Mesenteric fat pad (tissue), 1 donor: ENCODE data around the gene ZFHX3. TPM values are rescaled to one million over a fixed set of nuclear protein-coding genes. Genes with fewer than 3 reads are reported as not detected.

Experiments
- DNase-seq: peaks from one replicate; pipeline ENCODE4 v3.0.0-alpha.2; 2020; ENCODE audit warnings: low spot score
- total RNA-seq: library from RNA; stranded (reverse); fragmentation: NEBNext Ultra II Directional; extraction: Animal tissue kit (Norgen Biotek cat#: 25700); gene quantifications from one replicate; pipeline ENCODE4 v1.2.1, GENCODE V29; 2021
- donor health status: DM: yes; HTN: yes; CAD: no.

The ZFHX3 gene
- total RNA-seq, 1 donor from 2014 or later, result 28.8 TPM

DNA sequence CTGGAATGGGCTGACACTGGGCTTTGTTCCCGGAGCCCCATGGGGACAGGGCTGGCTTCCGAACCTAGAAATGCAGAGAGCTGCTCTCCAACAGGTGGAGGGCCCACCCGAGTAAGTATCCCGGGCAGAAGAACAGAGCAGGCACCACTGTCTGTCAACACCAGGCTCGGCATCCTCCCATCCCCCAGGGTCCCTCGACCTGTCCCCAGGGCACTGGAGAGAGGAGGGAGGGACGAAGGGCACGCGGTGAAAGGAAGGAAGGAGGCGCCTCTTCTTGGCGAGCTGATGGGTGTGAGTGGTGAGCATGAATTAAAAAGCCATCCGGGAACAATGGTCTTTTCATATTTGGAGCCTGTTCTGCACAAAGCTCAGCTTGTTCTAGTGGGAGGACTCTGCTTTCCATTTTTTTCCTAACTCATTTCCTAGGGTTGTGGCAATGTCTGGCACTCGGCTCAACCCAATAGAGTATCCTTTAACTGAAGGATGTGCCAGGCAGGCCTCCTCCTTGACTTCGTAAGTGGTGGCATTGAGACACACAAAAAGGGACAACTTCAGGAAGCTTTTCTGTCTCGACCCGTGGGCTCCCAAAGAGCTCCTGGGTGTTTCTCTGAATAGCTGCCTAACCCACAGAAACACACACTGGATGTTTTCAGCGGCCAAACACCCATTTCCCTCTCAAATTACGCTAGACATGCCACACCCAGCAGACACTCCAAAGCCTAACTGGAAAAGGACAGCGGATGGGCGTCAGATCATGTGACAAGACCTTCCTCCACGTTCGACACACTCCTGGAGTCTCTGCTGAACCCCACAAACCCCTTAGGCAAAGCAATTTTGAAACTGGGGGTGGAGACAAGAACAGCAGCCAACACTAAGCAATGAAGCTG is 47.7 kb downstream of the ZFHX3 start:
- DNase-seq, result peak; percentile 85

GRCh38 chr16:72999541-73000019 is 48.3 kb downstream of the ZFHX3 start:
- DNase-seq, result peak; percentile 60

GRCh38 chr16:72997141-72997542 is 50.8 kb downstream of the ZFHX3 start:
- peak; percentile 81 for DNase-seq

- peak; percentile 67 for DNase-seq
Measured at GRCh38 chr16:72996291-72997062, 51.5 kb downstream of the ZFHX3 start.

DNA sequence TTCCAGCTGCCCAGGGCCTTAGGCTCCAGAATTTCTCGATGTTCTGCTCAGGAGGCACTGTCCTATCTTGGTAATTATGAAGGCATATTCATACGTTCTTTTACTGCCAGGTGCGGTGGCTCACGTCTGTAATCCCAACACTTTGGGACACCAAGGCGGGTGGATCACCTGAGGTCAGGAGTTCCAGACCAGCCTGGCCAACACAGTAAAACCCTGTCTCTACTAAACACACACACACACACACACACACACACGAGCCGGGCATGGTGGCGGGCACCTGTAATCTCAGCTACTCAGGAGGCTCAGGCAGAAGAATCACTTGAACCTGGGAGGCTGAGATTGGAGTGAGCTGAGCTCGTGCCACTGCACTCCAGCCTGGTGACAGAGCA is 52.1 kb downstream of the ZFHX3 start:
- DNase-seq, result peak; percentile 59

DNA sequence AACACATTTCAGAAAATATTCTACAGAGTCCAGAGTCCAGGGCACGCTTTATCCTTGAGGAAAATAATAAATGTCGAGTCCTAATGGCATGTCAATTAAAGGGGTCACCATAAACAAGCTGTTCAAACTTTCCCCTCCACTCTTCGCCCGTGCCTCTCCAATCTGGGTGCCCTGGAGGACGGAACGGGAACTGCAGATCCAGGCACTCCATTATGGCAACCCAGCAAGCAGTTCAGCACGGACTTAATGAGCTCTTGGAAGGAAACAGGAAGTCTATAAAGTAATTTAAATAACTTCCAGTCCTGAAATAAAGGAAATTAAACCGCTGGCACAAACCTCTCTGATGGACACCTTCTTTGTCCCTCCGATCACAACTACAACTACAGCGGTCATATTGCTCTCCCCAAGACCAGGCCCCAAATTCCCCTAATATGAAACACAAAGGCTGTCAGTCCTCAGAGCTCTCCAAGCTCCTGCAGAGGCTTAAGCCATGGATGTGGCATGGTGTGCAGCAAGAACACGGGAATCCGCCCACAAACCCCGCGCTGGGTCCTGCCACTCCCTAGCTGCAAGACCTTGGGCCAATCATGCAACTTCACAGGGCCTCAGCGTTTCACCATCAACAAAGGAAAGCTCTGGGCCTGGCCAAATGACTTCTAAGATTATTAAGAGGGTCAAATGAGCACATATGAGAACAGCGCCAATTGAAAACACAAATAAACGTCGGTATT is 52.6 kb downstream of the ZFHX3 start:
- peak; percentile 76 for DNase-seq

DNA sequence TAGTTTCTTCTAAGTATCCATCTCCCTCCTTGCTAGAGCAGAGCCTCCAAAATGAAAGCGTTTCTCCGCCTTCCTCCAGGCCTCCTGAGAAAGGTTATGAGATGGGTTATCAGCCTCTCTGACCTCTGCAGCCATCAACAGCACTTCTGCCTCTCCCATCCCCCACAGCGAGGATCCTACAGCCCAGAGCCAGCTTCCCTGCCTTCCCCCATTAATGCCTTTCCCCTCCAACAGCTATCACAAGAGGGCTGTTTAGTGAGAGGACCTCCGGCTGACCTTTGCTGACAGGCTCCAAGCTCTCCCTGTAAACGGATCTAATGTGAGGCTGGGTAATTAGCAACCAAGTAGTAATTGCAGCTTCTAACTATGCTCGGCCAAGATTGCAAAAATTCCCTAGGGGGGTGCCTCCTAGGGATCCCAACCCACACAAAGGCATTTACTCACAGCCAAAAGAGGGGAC is 55.8 kb downstream of the ZFHX3 start:
- peak; percentile 53 for DNase-seq

- DNase-seq, result peak; percentile 24
Measured at GRCh38 chr16:72991644-72992043, 56.3 kb downstream of the ZFHX3 start.

DNA sequence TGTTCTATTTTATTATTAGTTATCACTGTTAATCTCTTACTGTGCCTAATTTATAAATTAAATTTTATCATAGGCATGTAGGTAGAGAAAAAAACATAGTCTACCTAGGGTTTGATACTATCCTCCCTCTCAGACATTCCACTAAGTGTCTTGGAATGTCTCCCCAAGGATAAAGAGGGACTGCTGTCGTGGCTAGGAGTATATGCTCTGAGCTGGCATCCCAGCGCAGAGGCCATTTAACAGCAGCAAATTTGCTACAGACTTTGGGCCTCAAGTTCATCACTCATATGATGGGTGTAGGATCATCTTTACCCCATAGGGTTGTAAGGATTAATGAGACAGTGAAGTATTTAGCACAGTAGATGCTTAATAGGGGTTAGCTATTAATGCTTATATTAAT is 56.7 kb downstream of the ZFHX3 start:
- DNase-seq, result peak; percentile 2

DNA sequence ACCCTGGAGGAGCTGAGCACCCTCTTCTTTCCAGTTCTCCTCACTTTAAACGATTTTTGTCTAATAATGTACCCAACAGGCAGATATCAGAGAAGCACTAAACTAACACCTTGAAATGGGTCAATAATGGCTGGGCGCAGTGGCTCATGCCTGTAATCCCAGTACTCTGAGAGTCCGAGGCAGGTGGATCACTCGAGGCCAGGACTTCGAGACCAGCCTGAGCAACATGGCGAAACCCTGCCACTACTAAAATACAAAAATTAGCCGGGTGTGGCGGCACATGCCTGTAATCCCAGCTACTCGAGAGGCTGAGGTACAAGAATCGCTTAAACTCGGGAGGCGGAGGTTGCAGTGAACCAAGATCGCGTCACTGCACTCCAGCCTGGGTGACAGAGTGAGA is 57.4 kb downstream of the ZFHX3 start:
- DNase-seq, result peak; percentile 85

DNA sequence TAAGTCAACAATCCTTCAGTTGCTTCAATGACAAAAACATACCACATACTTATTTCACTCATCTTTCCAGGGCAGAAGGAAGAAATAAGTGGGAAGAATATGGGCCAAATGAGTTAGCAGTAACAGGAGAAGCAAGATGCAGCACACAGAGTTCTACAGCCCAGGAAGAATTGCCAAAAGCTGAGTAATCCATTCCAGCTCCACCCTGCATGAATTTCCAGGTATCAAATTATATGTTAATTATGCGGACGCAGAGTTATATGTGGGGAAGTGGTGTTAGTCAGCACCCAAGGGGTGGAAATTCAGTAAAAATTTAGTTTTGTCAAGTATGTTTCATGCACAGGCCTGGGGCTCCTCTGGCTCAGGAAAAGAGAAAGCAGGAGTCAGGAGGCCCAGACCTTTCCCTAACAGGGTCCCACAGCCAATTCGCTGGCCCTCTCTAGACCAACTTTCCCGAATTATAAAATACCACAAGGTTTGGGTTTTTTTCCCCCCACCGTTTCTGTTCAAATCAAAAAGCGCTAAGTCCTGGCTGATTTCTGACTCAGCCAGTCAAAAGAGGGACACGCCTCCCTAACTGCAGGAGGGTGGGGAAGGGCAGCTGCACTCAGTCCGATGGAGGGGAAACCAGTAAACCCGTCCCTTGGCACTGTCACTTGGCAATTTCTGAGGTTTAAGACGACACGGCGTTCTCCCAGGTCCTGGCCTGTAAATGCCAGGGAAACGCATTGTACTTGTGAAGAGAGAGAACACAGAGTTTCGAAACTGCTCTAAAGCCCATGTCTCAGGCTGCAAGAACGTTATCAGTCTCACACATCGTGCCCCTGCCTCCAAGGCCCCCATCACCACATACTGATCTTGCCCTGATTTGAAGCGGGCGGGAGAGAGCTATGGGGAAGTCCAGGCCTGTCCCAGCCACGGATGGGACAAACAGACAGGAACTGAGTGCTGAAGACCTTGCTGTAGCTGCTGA is 58.1 kb downstream of the ZFHX3 start:
- peak; percentile 81 for DNase-seq

GRCh38 chr16:72989203-72989578 is 58.7 kb downstream of the ZFHX3 start:
- DNase-seq, result peak; percentile 28

DNA sequence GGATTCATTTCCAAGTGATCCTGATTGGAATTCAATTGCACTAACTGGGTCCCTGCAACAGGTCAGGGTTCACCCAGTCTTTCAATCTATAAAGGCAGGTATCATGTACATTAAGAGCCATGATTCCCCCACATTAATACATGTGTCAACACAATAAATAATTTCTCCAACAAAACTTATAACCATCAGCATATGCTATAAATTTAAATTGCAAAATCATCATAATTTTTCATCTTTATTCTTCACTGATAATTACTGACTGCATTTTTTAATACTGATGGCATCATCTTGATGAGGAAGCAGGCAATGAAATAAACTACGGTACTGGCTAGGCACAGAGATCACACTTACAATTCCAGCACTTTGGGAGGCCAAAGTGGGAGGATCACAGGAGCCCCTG is 59.4 kb downstream of the ZFHX3 start:
- DNase-seq, result no peak

DNA sequence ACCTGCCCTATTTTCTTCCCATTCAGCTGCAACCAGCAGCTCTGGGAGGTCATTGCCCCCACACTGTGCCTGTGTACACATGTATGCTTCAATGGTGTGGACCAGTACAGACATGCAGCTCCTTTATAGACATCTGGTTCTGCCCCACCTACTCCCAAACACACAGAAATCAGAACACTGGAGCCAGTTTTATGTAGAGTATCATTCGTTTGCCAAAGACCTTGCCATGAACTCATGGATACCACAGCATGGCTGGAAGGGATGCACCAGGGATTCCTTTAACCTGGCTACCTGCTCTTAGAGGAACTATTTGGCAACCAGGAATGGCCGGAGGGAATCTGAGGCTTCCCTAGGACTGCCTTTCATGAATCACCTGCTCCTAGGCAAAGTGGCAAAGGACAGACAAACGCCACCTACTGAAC is 60.4 kb downstream of the ZFHX3 start:
- DNase-seq, result peak; percentile 18

DNA sequence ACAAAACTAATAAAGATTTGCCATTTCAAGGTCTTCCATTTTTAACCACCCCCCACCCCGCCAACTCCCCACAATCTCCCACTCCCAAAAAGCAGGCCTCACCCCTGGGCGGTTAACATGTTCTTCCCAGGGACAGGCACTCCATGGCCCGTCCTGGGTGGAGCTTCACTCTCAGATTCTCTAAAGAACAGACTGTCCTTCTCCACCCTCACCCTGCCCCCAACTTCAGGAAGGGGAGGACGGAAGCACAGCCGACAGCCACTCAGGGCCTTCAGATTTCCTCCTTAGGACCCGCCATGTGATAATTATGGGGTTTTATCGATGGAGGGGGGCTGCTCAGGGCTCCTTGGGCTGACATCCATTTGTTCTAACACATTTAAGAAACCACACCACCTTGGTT is 61.9 kb downstream of the ZFHX3 start:
- DNase-seq, result peak; percentile 89

- DNase-seq, result peak; percentile 76
Measured at GRCh38 chr16:72985148-72985941, 62.6 kb downstream of the ZFHX3 start.

GRCh38 chr16:72983728-72984350 is 64.1 kb downstream of the ZFHX3 start:
- DNase-seq, result peak; percentile 33

DNA sequence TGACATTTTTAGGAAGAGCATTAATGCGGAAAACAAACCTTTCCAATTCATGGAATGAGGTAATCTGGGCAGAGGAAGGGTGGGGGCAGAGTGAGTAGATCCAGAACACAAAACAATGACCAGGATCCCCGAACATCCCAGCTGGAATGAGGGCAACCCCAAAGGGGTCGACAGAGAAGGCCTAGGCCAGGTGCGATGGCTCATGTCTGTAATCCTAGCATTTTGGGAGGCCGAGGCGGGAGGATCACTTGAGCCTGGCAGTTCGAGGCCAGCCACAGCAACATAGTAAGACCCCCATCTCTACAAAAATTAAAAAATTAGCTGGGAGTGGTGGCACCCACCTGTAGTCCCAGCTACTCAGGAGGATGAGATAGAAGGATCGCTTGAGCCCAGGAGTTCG is 64.7 kb downstream of the ZFHX3 start:
- DNase-seq, result peak; percentile 22

GRCh38 chr16:72979974-72980373 is 68.0 kb downstream of the ZFHX3 start:
- no peak for DNase-seq
